ENCODE results near the gene KLF16. TPM values are rescaled to one million over a fixed set of nuclear protein-coding genes. Genes with fewer than 3 reads are reported as not detected.
A peak's percentile ranks its signal among the peaks of the same experiment; 100 is the strongest.

The KLF16 gene
- total RNA-seq, 1 donor from 2014 or later: 6.4 TPM

DNA sequence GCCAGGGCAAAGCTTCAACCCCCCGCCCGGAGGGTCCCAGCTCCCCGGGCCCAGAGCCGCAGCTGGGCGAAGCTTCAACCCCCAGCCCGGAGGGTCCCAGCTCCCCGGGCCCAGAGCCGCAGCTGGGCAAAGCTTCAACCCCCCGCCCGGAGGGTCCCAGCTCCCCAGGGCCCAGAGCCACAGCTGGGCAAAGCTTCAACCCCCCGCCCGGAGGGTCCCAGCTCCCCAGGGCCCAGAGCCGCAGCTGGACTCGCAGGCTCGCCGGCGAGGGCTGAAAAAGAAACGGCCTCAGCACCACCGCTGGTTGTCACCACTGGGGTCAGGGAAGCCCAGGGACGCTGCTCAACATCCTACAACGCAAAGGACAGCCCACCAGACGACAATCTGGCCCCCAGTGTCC lies 20.3 kb downstream of the KLF16 start:
- no peak overlapping the region for H3K27ac ChIP-seq (replicated peaks)
- peaks cover 6% of the 10 kb centered on the region for H3K36me3 ChIP-seq
- no peak for DNase-seq
- no peak for TF ChIP-seq CTCF (IDR thresholded peaks at IDR 0.05; ENCODE audit: borderline replicate concordance)
- H3K27me3 ChIP-seq (ENCODE audit: low read depth): no peaks in the 10 kb centered on the region
- intact Hi-C loops (cut with micrococcal nuclease): no loop called here
- H3K4me1 ChIP-seq: peaks cover 100% of the 10 kb centered on the region
- no peaks in the 10 kb centered on the region for H3K9me3 ChIP-seq (replicated peaks)
- no peak overlapping the region for H3K4me3 ChIP-seq

DNA sequence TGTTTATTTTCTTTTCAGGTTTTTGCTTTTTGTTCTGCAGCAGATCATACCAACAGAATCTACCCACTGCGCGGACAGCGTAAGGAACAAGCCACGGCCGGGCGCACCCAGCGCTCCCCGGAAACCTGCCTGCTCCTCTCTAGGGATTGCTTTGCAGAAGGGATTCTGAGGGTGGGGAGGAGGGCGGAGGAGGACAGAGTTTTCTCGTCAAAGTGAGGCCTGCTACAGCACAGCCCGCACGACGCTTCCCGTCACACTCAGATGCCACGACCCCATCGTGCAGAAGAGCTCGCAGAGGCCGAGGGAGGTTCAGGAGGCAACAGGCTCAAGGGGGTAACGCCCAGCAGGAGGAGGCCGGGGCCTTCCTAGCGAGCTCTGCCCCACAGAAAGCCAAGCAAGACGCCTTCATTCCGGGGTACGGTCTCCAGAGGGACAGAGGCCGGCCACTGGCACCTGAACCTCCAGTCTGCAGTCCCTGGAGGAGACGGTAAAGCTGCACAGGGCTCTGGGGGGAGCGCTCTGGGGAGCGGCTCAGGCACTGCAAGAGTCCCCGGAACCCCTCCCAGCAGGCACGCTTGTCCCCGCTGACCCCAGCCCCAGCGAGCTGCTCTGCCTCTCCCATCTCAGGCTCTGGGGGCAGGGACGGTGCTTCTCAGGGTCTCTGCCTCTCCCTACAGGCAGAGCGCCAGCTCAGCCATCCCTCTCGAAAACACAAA lies 22.0 kb downstream of the KLF16 start:
- DNase-seq: no peak
- Histone ChIP-seq H3K4me3 (peak overlapping the region; percentile 64), H3K9me3 (replicated peaks) (no peaks in the 10 kb centered on the region), H3K36me3 (peaks cover 6% of the 10 kb centered on the region), H3K27me3 (ENCODE audit: low read depth) (no peaks in the 10 kb centered on the region), H3K4me1 (peaks cover 100% of the 10 kb centered on the region), H3K27ac (replicated peaks) (peak overlapping the region; percentile 87)
- intact Hi-C loops (cut with micrococcal nuclease): no loop called here
- no peak for TF ChIP-seq CTCF (IDR thresholded peaks at IDR 0.05; ENCODE audit: borderline replicate concordance)

GRCh38 chr19:1840541-1841115 lies 22.8 kb downstream of the KLF16 start:
- H3K27me3 ChIP-seq (ENCODE audit: low read depth): no peaks in the 10 kb centered on the region
- DNase-seq: peak; percentile 66
- H3K27ac ChIP-seq (replicated peaks): peak overlapping the region; percentile 87

GRCh38 chr19:1839658-1840540 lies 23.5 kb downstream of the KLF16 start:
- intact Hi-C loops (cut with micrococcal nuclease): no loop called here
- H3K27me3 ChIP-seq (ENCODE audit: low read depth): no peaks in the 10 kb centered on the region
- peaks cover 2% of the 10 kb centered on the region for H3K36me3 ChIP-seq
- peak overlapping the region; percentile 64 for H3K4me3 ChIP-seq
- no peak for TF ChIP-seq CTCF (IDR thresholded peaks at IDR 0.05; ENCODE audit: borderline replicate concordance)
- H3K27ac ChIP-seq (replicated peaks): peak overlapping the region; percentile 87
- no peak for DNase-seq
- H3K9me3 ChIP-seq (replicated peaks): no peaks in the 10 kb centered on the region
- H3K4me1 ChIP-seq: peaks cover 98% of the 10 kb centered on the region

More at GRCh38 chr19:1840541-1841115, 22.8 kb downstream of the KLF16 start:
- Histone ChIP-seq H3K4me3 (peak overlapping the region; percentile 64), H3K9me3 (replicated peaks) (no peaks in the 10 kb centered on the region), H3K36me3 (peaks cover 6% of the 10 kb centered on the region), H3K4me1 (peaks cover 100% of the 10 kb centered on the region)
- no peak for TF ChIP-seq CTCF (IDR thresholded peaks at IDR 0.05; ENCODE audit: borderline replicate concordance)
- intact Hi-C loops (cut with micrococcal nuclease): no loop called here

- Histone ChIP-seq H3K27ac (replicated peaks) (peak overlapping the region; percentile 41), H3K4me1 (peaks cover 95% of the 10 kb centered on the region), H3K4me3 (no peak overlapping the region), H3K9me3 (replicated peaks) (no peaks in the 10 kb centered on the region), H3K27me3 (ENCODE audit: low read depth) (no peaks in the 10 kb centered on the region), H3K36me3 (no peaks in the 10 kb centered on the region)
- intact Hi-C loops (cut with micrococcal nuclease): no loop called here
- TF ChIP-seq CTCF (IDR thresholded peaks at IDR 0.05; ENCODE audit: borderline replicate concordance): peak; percentile 90
- DNase-seq: peak; percentile 35
Observed at GRCh38 chr19:1837625-1838105, 25.7 kb downstream of the KLF16 start.
